GM12878 (cell line): Measurements from ENCODE around the gene PTGR3. TPM values are rescaled to one million over a fixed set of nuclear protein-coding genes. Genes with fewer than 3 reads are reported as not detected.

Source experiments
- ASH2L ChIP-seq: fragments of 300-600, 200-600 bp; sonication (generic); IDR thresholded peaks from 2 replicates; pipeline ENCODE4 v1.6.1; 2017; ENCODE audit warnings: low read depth, mild to moderate bottlenecking, borderline replicate concordance
- ATF7 ChIP-seq: fragments of 450-650 bp; IDR thresholded peaks from 2 replicates; pipeline ENCODE4 v1.6.1; 2016; ENCODE audit warnings: low read depth, mild to moderate bottlenecking
- BHLHE40 ChIP-seq, 2 experiments: fragments of 450-650 bp in 1 of 2; IDR thresholded peaks; 2 replicates each; pipeline ENCODE4 v1.6.1; 2011 to 2017; ENCODE audit warnings: low read depth in 2 of 2, borderline replicate concordance in 1 of 2, improper control_type of control experiment in 1 of 2, low read length in 1 of 2, mild to moderate bottlenecking in 1 of 2
- CHD1 ChIP-seq: IDR thresholded peaks from 2 replicates; pipeline ENCODE4 v1.6.1; 2012; ENCODE audit warnings: low read depth, low read length, improper control_type of control experiment
- CREB1 ChIP-seq: IDR thresholded peaks from 2 replicates; pipeline ENCODE4 v1.6.1; 2012; ENCODE audit warnings: low read depth, mild to moderate bottlenecking, inconsistent platforms
- IKZF2 ChIP-seq, 2 experiments: fragments of 450-650 bp; IDR thresholded peaks; 2 replicates each; pipeline ENCODE4 v1.6.1; 2017; ENCODE audit warnings: mild to moderate bottlenecking in 2 of 2, moderate library complexity in 2 of 2
- NBN ChIP-seq: fragments of 450-650 bp; IDR thresholded peaks from 2 replicates; pipeline ENCODE4 v1.6.1; 2016
- NFYB ChIP-seq: IDR thresholded peaks from 2 replicates; pipeline ENCODE4 v1.6.1; 2011; ENCODE audit warnings: low read depth, mild to moderate bottlenecking, low read length, improper control_type of control experiment, moderate library complexity; ENCODE audit not compliant: insufficient read depth
- PKNOX1 ChIP-seq: fragments of 450-650 bp; IDR thresholded peaks from 2 replicates; pipeline ENCODE4 v1.6.1; 2016; ENCODE audit warnings: mild to moderate bottlenecking
- PML ChIP-seq: IDR thresholded peaks from 2 replicates; pipeline ENCODE4 v1.6.1; 2012; ENCODE audit warnings: low read length, inconsistent platforms
- POLR2A ChIP-seq: IDR thresholded peaks from 2 replicates; pipeline ENCODE4 v1.6.1; 2011; ENCODE audit warnings: low read depth, mild to moderate bottlenecking, low read length
- POLR2AphosphoS2 ChIP-seq: IDR thresholded peaks from 2 replicates; pipeline ENCODE4 v1.6.1; 2011; ENCODE audit warnings: low read depth, mild to moderate bottlenecking, low read length, improper control_type of control experiment, moderate library complexity
- REST ChIP-seq: IDR thresholded peaks from 2 replicates; pipeline ENCODE4 v1.6.1; 2012; ENCODE audit warnings: mild to moderate bottlenecking, low read depth, low read length
- SMAD5 ChIP-seq: IDR thresholded peaks from 2 replicates; pipeline ENCODE4 v1.6.1; 2016; ENCODE audit warnings: antibody characterized with exemption, low read depth
- SP1 ChIP-seq: IDR thresholded peaks from one replicate; pipeline ENCODE4 v1.6.1; 2011; ENCODE audit warnings: low read depth, low read length
- SRF ChIP-seq, 2 experiments: IDR thresholded peaks; 2 replicates each; pipeline ENCODE4 v1.6.1; 2011; ENCODE audit warnings: low read depth in 2 of 2, low read length in 2 of 2, mild to moderate bottlenecking in 1 of 2, moderate library complexity in 1 of 2
- SUPT20H ChIP-seq: IDR thresholded peaks from 2 replicates; pipeline ENCODE4 v1.6.1; 2011; ENCODE audit warnings: low read depth, mild to moderate bottlenecking, low read length, moderate library complexity, borderline replicate concordance; ENCODE audit not compliant: control insufficient read depth
- TAF1 ChIP-seq: IDR thresholded peaks from 2 replicates; pipeline ENCODE4 v1.6.1; 2011; ENCODE audit warnings: mild to moderate bottlenecking, low read depth, low read length, borderline replicate concordance
- polyA plus RNA-seq, 11 experiments: library from polyadenylated mRNA; depleted of rRNA in 4 of 11; unstranded in 6 of 11; stranded (reverse) in 5 of 11; fragments of >200 nt; fragmentation: Nextera tagmentation in 4 of 11; fragmentation: Illumina TruSeq in 1 of 11; extraction: Ambion mirVana in 4 of 11; extraction: Trizol in 1 of 11; gene quantifications; 1 replicate in 1 of 11; 2 replicates in 10 of 11; pipeline versions ENCODE4 v1.2.1 to v1.2.3, GENCODE V29; 2011 to 2016; ENCODE audit warnings: inconsistent platforms in 2 of 11, missing spikeins in 2 of 11, low read depth in 1 of 11
- total RNA-seq, 4 experiments: library from RNA; depleted of rRNA in 3 of 4; stranded (reverse); fragments of >200 nt in 3 of 4; fragmentation: Illumina TruSeq in 1 of 4; extraction: Trizol in 1 of 4; gene quantifications; 2 replicates each; pipeline versions ENCODE4 v1.2.1 to v1.2.3, GENCODE V29; 2013 to 2021
- TF ChIP-seq, protein P1 (sequence below): IDR thresholded peaks from 2 replicates; pipeline ENCODE4 v1.6.1; 2011; ENCODE audit warnings: borderline replicate concordance, low read depth, mild to moderate bottlenecking, moderate library complexity, low read length; ENCODE audit not compliant: insufficient read depth, poor library complexity, severe bottlenecking

The PTGR3 gene
- total and polyA plus RNA-seq, 10 of the 15 experiments (the other 5 are each of a cell fraction or from before 2014, with no cell fraction given): 6.2 to 69.8 (median 21.9) TPM

GRCh38 chr18:75210274-75211001 lies 1.5 kb upstream of the PTGR3 start, which contains the start of gene TSHZ1 (continued):
- TF ChIP-seq PKNOX1 (peak; percentile 97), ATF7 (peak; percentile 90), NFYB (no peak), CREB1 (peak; percentile 81), IKZF2 (IDR thresholded peaks at IDR 0.05) (peak; percentile 30 to 40; a peak in 3 of 4 replicates), PML (peak; percentile 64; the same call in 1 of the 2 replicates), SUPT20H (no peak), SRF (IDR thresholded peaks at IDR 0.05; ENCODE audit: low read depth in 2 of 2, low read length in 2 of 2) (peak; percentile 64 to 98), CHD1 (no peak), SP1 (peak; percentile 28), NBN (peak; percentile 32; the same call in 1 of the 2 replicates), SMAD5 (0 out of 2 replicates have a peak, but pooled peaks have one; percentile 7), ASH2L (peak; percentile 40; the same call in 1 of the 2 replicates), POLR2AphosphoS2 (peak; percentile 88), TAF1 (peak; percentile 71; the same call in 1 of the 2 replicates), POLR2A (peak; percentile 72), BHLHE40 (IDR thresholded peaks at IDR 0.05; ENCODE audit: borderline replicate concordance in 1 of 2, low read depth in 2 of 2, low read length in 1 of 2) (peak; percentile 17 to 37; a peak in 2 of 4 replicates), REST (no peak)
- TF ChIP-seq, protein P1, sequence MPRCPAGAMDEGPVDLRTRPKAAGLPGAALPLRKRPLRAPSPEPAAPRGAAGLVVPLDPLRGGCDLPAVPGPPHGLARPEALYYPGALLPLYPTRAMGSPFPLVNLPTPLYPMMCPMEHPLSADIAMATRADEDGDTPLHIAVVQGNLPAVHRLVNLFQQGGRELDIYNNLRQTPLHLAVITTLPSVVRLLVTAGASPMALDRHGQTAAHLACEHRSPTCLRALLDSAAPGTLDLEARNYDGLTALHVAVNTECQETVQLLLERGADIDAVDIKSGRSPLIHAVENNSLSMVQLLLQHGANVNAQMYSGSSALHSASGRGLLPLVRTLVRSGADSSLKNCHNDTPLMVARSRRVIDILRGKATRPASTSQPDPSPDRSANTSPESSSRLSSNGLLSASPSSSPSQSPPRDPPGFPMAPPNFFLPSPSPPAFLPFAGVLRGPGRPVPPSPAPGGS: peak; percentile 44
